Measurements from ENCODE around the gene DNAH12. TPM values are rescaled to one million over a fixed set of nuclear protein-coding genes. Genes with fewer than 3 reads are reported as not detected.
"Not testable (repeated sequence)": the region's sequence is repeated elsewhere in the genome, so short reads cannot be mapped to it uniquely, and the experiment has no call there.

The DNAH12 gene
- total and polyA plus RNA-seq, 2 donors (not counting 3 experiments of a cell fraction or from before 2014, with no cell fraction given), result 0.06 to 0.20 TPM

DNA sequence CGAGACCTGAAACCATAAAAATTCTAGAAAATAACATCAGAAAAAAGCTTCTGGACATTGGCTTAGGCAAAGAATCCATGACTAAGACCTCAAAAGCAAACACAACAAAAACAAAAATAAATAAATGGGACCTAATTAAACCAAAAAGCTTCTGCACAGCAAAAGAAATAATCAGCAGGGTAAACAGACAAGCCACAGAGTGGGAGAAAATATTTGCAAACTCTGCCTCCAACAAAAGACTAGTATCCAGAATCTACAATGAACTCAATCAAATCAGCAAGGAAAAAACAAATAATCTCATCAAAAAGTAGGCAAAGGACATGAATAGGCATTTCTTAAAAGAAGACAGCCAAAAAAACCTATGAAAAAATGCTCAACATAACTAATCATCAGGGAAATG lies 59.6 kb downstream of the DNAH12 start:
- Histone ChIP-seq H3K9me1 (replicated peaks; ENCODE audit: control insufficient read depth, extremely low read depth, insufficient read depth, low read length) (no peaks in the 10 kb centered on the region), H3K27me3 (ENCODE audit: control insufficient read depth in 2 of 2, insufficient read depth in 2 of 2, low read length in 2 of 2) (no peaks in the 10 kb centered on the region), H3K27ac (ENCODE audit: insufficient read depth, low read depth, low read length) (no peak overlapping the region), H3K79me2 (ENCODE audit: control insufficient read depth, insufficient read depth, low read length) (no peaks in the 10 kb centered on the region), H2AFZ (ENCODE audit: low read depth, low read length) (no peak overlapping the region), H3K4me1 (ENCODE audit: control insufficient read depth, extremely low read depth, insufficient read depth, low read length) (no peaks in the 10 kb centered on the region), H4K20me1 (replicated peaks; ENCODE audit: control insufficient read depth, extremely low read depth, insufficient read depth, low read length) (no peaks in the 10 kb centered on the region), H3K9ac (replicated peaks; ENCODE audit: extremely low read depth, insufficient read depth, low read length) (no peak overlapping the region), H3K36me3 (ENCODE audit: control insufficient read depth in 2 of 2, extremely low read depth in 1 of 2, insufficient read depth in 2 of 2, low read length in 2 of 2) (no peaks in the 10 kb centered on the region), H3K4me2 (ENCODE audit: insufficient read depth, low read length) (no peak overlapping the region), H3K4me3 (replicated peaks in 1 of 3; ENCODE audit: insufficient read depth in 1 of 3, low read depth in 1 of 3, low read length in 3 of 3) (no peak overlapping the region), H3K9me3 (replicated peaks; ENCODE audit: control insufficient read depth, insufficient read depth, low read length) (no peaks in the 10 kb centered on the region)
- CTCF ChIA-PET, result no interaction called here
- intact Hi-C loops (cut with micrococcal nuclease), result no loop called here
- POLR2A ChIA-PET, result no interaction called here
- DNase-seq (ENCODE audit: low read depth, low spot score), result no peak
- dilution Hi-C loops (cut with MboI; ENCODE audit: extremely low pct_ligation_motif_present, low sequenced_read_pairs), result no loop called here
- BruUV-seq (replicated peaks), result no TSS peak
- TF ChIP-seq MYC (IDR thresholded peaks at IDR 0.05; ENCODE audit: low read depth, low read length) (no peak), GATA2 (IDR thresholded peaks at IDR 0.05; ENCODE audit: insufficient read depth, insufficient read length, low read depth, low read length) (no peak), FOS (IDR thresholded peaks at IDR 0.05; ENCODE audit: borderline replicate concordance, insufficient read depth, low read length) (no peak), EZH2 (IDR thresholded peaks at IDR 0.05; ENCODE audit: borderline replicate concordance, low read depth, low read length, severe bottlenecking) (no peak), POLR2A (IDR thresholded peaks at IDR 0.05; ENCODE audit: low read depth, low read length) (no peak), POLR2AphosphoS5 (IDR thresholded peaks at IDR 0.05; ENCODE audit: insufficient read depth, low read depth, low read length) (no peak), JUN (IDR thresholded peaks at IDR 0.05; ENCODE audit: borderline replicate concordance, insufficient read depth, insufficient read length, low read depth) (no peak)
- TF ChIP-seq, protein P1, sequence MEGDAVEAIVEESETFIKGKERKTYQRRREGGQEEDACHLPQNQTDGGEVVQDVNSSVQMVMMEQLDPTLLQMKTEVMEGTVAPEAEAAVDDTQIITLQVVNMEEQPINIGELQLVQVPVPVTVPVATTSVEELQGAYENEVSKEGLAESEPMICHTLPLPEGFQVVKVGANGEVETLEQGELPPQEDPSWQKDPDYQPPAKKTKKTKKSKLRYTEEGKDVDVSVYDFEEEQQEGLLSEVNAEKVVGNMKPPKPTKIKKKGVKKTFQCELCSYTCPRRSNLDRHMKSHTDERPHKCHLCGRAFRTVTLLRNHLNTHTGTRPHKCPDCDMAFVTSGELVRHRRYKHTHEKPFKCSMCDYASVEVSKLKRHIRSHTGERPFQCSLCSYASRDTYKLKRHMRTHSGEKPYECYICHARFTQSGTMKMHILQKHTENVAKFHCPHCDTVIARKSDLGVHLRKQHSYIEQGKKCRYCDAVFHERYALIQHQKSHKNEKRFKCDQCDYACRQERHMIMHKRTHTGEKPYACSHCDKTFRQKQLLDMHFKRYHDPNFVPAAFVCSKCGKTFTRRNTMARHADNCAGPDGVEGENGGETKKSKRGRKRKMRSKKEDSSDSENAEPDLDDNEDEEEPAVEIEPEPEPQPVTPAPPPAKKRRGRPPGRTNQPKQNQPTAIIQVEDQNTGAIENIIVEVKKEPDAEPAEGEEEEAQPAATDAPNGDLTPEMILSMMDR (IDR thresholded peaks at IDR 0.05; ENCODE audit: extremely low read depth in 1 of 2, insufficient read depth in 1 of 2, low read depth in 1 of 2, low read length in 2 of 2), result no peak
- TF ChIP-seq, protein P2, sequence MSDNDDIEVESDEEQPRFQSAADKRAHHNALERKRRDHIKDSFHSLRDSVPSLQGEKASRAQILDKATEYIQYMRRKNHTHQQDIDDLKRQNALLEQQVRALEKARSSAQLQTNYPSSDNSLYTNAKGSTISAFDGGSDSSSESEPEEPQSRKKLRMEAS (IDR thresholded peaks at IDR 0.05; ENCODE audit: insufficient read depth, insufficient read length), result no peak
- FAIRE-seq, result no peak

DNA sequence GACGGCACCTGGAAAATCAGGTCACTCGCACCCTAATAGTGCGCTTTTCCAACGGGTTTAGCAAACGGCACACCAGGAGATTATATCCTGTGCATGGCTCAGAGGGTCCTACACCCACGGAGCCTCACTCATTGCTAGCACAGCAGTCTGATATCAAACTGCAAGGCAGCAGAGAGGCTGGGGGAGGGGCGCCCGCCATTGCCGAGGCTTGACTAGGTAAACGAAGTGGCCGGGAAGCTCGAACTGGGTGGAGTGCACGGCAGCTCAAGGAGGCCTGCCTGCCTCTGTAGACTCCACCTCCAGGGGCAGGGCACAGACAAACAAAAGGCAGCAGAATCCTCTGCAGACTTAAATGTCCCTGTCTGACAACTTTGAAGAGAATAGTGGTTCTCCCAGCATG lies 67.0 kb downstream of the DNAH12 start:
- POLR2A ChIA-PET; DNase-seq (ENCODE audit: low read depth, low spot score); H3K9me1 ChIP-seq (replicated peaks; ENCODE audit: control insufficient read depth, extremely low read depth, insufficient read depth, low read length); H3K79me2 ChIP-seq (ENCODE audit: control insufficient read depth, insufficient read depth, low read length); H3K9ac ChIP-seq (replicated peaks; ENCODE audit: extremely low read depth, insufficient read depth, low read length); H3K27me3 ChIP-seq (ENCODE audit: control insufficient read depth in 2 of 2, insufficient read depth in 2 of 2, low read length in 2 of 2); H3K4me2 ChIP-seq (ENCODE audit: insufficient read depth, low read length); H3K9me3 ChIP-seq (replicated peaks; ENCODE audit: control insufficient read depth, insufficient read depth, low read length); H3K4me1 ChIP-seq (ENCODE audit: control insufficient read depth, extremely low read depth, insufficient read depth, low read length); H3K4me3 ChIP-seq (replicated peaks in 1 of 3; ENCODE audit: insufficient read depth in 1 of 3, low read depth in 1 of 3, low read length in 3 of 3); CTCF ChIA-PET; H2AFZ ChIP-seq (ENCODE audit: low read depth, low read length); dilution Hi-C loops (cut with MboI; ENCODE audit: extremely low pct_ligation_motif_present, low sequenced_read_pairs); BruUV-seq (replicated peaks); H4K20me1 ChIP-seq (replicated peaks; ENCODE audit: control insufficient read depth, extremely low read depth, insufficient read depth, low read length); FAIRE-seq; intact Hi-C loops (cut with micrococcal nuclease); H3K27ac ChIP-seq (ENCODE audit: insufficient read depth, low read depth, low read length); H3K36me3 ChIP-seq (ENCODE audit: control insufficient read depth in 2 of 2, extremely low read depth in 1 of 2, insufficient read depth in 2 of 2, low read length in 2 of 2): not testable (repeated sequence)
